HG03457 (cell line): Measurements from ENCODE around the gene GNG7.
"Not testable (repeated sequence)": the region's sequence is repeated elsewhere in the genome, so short reads cannot be mapped to it uniquely, and the experiment has no call there.

Experiments used
- ATAC-seq: cut with Tn5 transposase; IDR thresholded peaks from one replicate; pipeline ENCODE4 v1.9.1; 2021; ENCODE audit warnings: moderate number of reproducible peaks; ENCODE audit not compliant: unreplicated experiment

GNG7 gene

GRCh38 chr19:2678044-2678671, 24.3 kb downstream of the GNG7 start:
- ATAC-seq: no peak

GRCh38 chr19:2676823-2677222, 25.7 kb downstream of the GNG7 start:
- ATAC-seq: no peak

- ATAC-seq: no peak
Observed at GRCh38 chr19:2675892-2676291, 26.6 kb downstream of the GNG7 start.

- no peak for ATAC-seq
Observed at GRCh38 chr19:2670217-2670616, 32.3 kb downstream of the GNG7 start.

GRCh38 chr19:2668175-2668763, 34.2 kb downstream of the GNG7 start:
- no peak for ATAC-seq

- ATAC-seq: not testable (repeated sequence)
Observed at GRCh38 chr19:2667349-2667748, 35.1 kb downstream of the GNG7 start.

- no peak for ATAC-seq
Observed at GRCh38 chr19:2666344-2666994, 36.0 kb downstream of the GNG7 start.

GRCh38 chr19:2665103-2665502, 37.4 kb downstream of the GNG7 start:
- no peak for ATAC-seq

- no peak for ATAC-seq
Observed at GRCh38 chr19:2663920-2664571, 38.4 kb downstream of the GNG7 start.

GRCh38 chr19:2661615-2662014, 40.9 kb downstream of the GNG7 start:
- no peak for ATAC-seq

- ATAC-seq: no peak
Observed at GRCh38 chr19:2659856-2660432, 42.5 kb downstream of the GNG7 start.

GRCh38 chr19:2656533-2656932, 46.0 kb downstream of the GNG7 start:
- no peak for ATAC-seq

- ATAC-seq: no peak
Observed at GRCh38 chr19:2653710-2654707, 48.5 kb downstream of the GNG7 start.

GRCh38 chr19:2653218-2653617, 49.3 kb downstream of the GNG7 start:
- ATAC-seq: no peak

- no peak for ATAC-seq
Observed at GRCh38 chr19:2652504-2653099, 49.9 kb downstream of the GNG7 start.

GRCh38 chr19:2651002-2651733, 51.3 kb downstream of the GNG7 start:
- ATAC-seq: not testable (repeated sequence)

- ATAC-seq: no peak
Observed at GRCh38 chr19:2650515-2650914, 52.0 kb downstream of the GNG7 start.

- ATAC-seq: no peak
Observed at GRCh38 chr19:2648528-2648937, 54.0 kb downstream of the GNG7 start.

- no peak for ATAC-seq
Observed at GRCh38 chr19:2648099-2648498, 54.4 kb downstream of the GNG7 start.
